ENCODE results near the gene ZNHIT2. TPM values are rescaled to one million over a fixed set of nuclear protein-coding genes. Genes with fewer than 3 reads are reported as not detected.

ZNHIT2 gene
- total and polyA plus RNA-seq, 2 of the 8 experiments (the other 6 are each of a cell fraction or from before 2014, with no cell fraction given), result 13.0 to 16.1 TPM

GRCh38 chr11:65133724-65134123, 16.2 kb upstream of the ZNHIT2 start:
- peak overlapping the region; percentile 50 for H3K4ac ChIP-seq (replicated peaks; ENCODE audit: insufficient read length, low read depth, low read length)
- H2BK5ac ChIP-seq (ENCODE audit: low read depth, low read length), result peak overlapping the region; percentile 100; the same call in 1 of the 2 replicates
- H3K79me2 ChIP-seq (ENCODE audit: control insufficient read depth in 1 of 2, insufficient read depth in 2 of 2, low read length in 2 of 2), result peaks cover 0 to 15% of the 10 kb centered on the region in 2 experiments; a peak in 1 of 4 replicates
- H3K4me1 ChIP-seq (replicated peaks in 1 of 4; ENCODE audit: control insufficient read depth in 3 of 4, insufficient read depth in 4 of 4, low read length in 3 of 4), result peaks cover 0 to 13% (median 7%) of the 10 kb centered on the region in 4 experiments; a peak in 6 of 7 replicates
- no peaks in the 10 kb centered on the region for H3K9me3 ChIP-seq (ENCODE audit: insufficient read depth in 2 of 2, low read depth in 1 of 2, low read length in 1 of 2)
- H2BK12ac ChIP-seq (ENCODE audit: low read depth, low read length), result no peak overlapping the region
- no peak overlapping the region for H2AK5ac ChIP-seq (ENCODE audit: low read depth, low read length)
- peaks cover 14% of the 10 kb centered on the region for H3K23me2 ChIP-seq (ENCODE audit: low read depth, low read length)
- no peak overlapping the region for H4K91ac ChIP-seq (replicated peaks; ENCODE audit: insufficient read length, low read length)
- peak overlapping the region; percentile 84 to 94 (median 88) for H3K4me3 ChIP-seq (ENCODE audit: extremely low read depth in 1 of 4, insufficient read depth in 2 of 4, low read depth in 3 of 4, low read length in 4 of 4)
- H4K8ac ChIP-seq (ENCODE audit: extremely low read depth, insufficient read depth, low read length), result peak overlapping the region; percentile 98
- H3K4me2 ChIP-seq (ENCODE audit: insufficient read depth in 1 of 2, low read depth in 2 of 2, low read length in 2 of 2), result peak overlapping the region; percentile 77 to 91
- H4K20me1 ChIP-seq (replicated peaks in 1 of 2; ENCODE audit: control insufficient read depth in 1 of 2, insufficient read depth in 2 of 2, low read length in 2 of 2), result peaks cover 0 to 11% of the 10 kb centered on the region in 2 experiments
- no peak overlapping the region for H2BK20ac ChIP-seq (ENCODE audit: low read length)
- H3K79me1 ChIP-seq (ENCODE audit: low read depth, low read length), result peaks cover 3% of the 10 kb centered on the region; the same call in 1 of the 2 replicates
- FAIRE-seq, result no peak
- no peak overlapping the region for H2AFZ ChIP-seq (ENCODE audit: low read length)
- H3K27ac ChIP-seq (ENCODE audit: low read depth, low read length), result no peak overlapping the region; the same call in 1 of the 2 replicates
- no peaks in the 10 kb centered on the region for H3K27me3 ChIP-seq (replicated peaks in 1 of 4; ENCODE audit: control insufficient read depth in 3 of 4, extremely low read depth in 1 of 4, insufficient read depth in 3 of 4, low read length in 3 of 4)
- ChIA-PET CTCF (ENCODE audit: partially characterized antibody) (interaction anchor here (0.6 to 2.9 kb wide), 4 partner anchors 23 to 1195 kb away, joined by 3 to 13 read pairs (median 4); partner anchors contain the start of gene TM7SF2), POLR2A (ENCODE audit: partially characterized antibody) (interaction anchor here (1.0 to 15.8 kb wide), 7 partner anchors 7 to 198 kb away, joined by 3 to 305 read pairs (median 20); partner anchors contain the start of genes CAPN1, FAU, GPHA2 and MRPL49)
- peak overlapping the region in 3 of 4 experiments; percentile 31 to 98 (median 88); a peak in 5 of 7 replicates for H3K9ac ChIP-seq (replicated peaks in 1 of 4; ENCODE audit: extremely low read depth in 1 of 4, low read depth in 3 of 4, low read length in 3 of 4)
- no peak overlapping the region for H2BK120ac ChIP-seq (replicated peaks; ENCODE audit: low read depth, low read length)
- H3K14ac ChIP-seq (ENCODE audit: insufficient read length), result no peak overlapping the region
- peaks cover 11 to 27% (median 23%) of the 10 kb centered on the region in 4 experiments; a peak in 7 of 8 replicates for H3K36me3 ChIP-seq (ENCODE audit: control insufficient read depth in 2 of 4, insufficient read depth in 4 of 4, low read length in 3 of 4)
- no peak overlapping the region for H4K5ac ChIP-seq (ENCODE audit: insufficient read length, low read depth, low read length)
- no peak overlapping the region for H2BK15ac ChIP-seq (ENCODE audit: low read length)
- no peak overlapping the region for H3K23ac ChIP-seq (ENCODE audit: insufficient read length)
- 5% methylated on average over 20 of the region's 20 CpGs; no CpG with 5 or more reads in 1 of the 2 experiments for WGBS, 2 experiments (ENCODE audit: extremely low coverage in 1 of 2, insufficient coverage in 1 of 2, insufficient read length in 1 of 2, insufficient replicate concordance in 2 of 2, low coverage in 1 of 2, low lambda C conversion rate in 2 of 2, missing lambda C conversion rate in 1 of 2)
- H3K18ac ChIP-seq (ENCODE audit: extremely low read depth, low read length), result no peak overlapping the region
- peak overlapping the region; percentile 34 for H3K56ac ChIP-seq (replicated peaks; ENCODE audit: insufficient read length, low read depth, low read length)
- DNase-seq (ENCODE audit: low read depth in 1 of 2, low spot score in 2 of 2), result no peak
- TF ChIP-seq KDM4A (IDR thresholded peaks at IDR 0.05; ENCODE audit: low read depth, low read length, severe bottlenecking) (no peak), TAF7 (optimal IDR thresholded peaks at IDR 0.05; ENCODE audit: borderline replicate concordance, low read depth, low read length) (no peak), RFX5 (IDR thresholded peaks at IDR 0.05; ENCODE audit: borderline replicate concordance, low read depth, low read length) (no peak), CBX5 (IDR thresholded peaks at IDR 0.05; ENCODE audit: low read depth, low read length) (no peak), SAP30 (IDR thresholded peaks at IDR 0.05; ENCODE audit: insufficient read depth, insufficient replicate concordance, low read length) (no peak), TAF1 (IDR thresholded peaks at IDR 0.05; ENCODE audit: low read depth, low read length) (no peak), TEAD4 (IDR thresholded peaks at IDR 0.05; ENCODE audit: low read depth, low read length) (no peak), POLR2AphosphoS5 (IDR thresholded peaks at IDR 0.05; ENCODE audit: low read depth, low read length) (no peak), TCF12 (IDR thresholded peaks at IDR 0.05; ENCODE audit: low read depth, low read length) (no peak), CTCF (IDR thresholded peaks at IDR 0.05; ENCODE audit: control extremely low read depth in 1 of 3, insufficient read depth in 1 of 3, low read depth in 1 of 3, low read length in 3 of 3) (no peak), YY1 (IDR thresholded peaks at IDR 0.05; ENCODE audit: low read depth, low read length) (no peak)
